Cardiac muscle cell (in vitro differentiated cells and primary cell): ENCODE data around the gene ELAVL2. TPM values are rescaled to one million over a fixed set of nuclear protein-coding genes. Genes with fewer than 3 reads are reported as not detected.

ENCODE experiments used
- DNase-seq, 2 donors: peaks; one replicate each; pipeline versions ENCODE4 v3.0.0 to v3.0.0-alpha.2; 2010 to 2017; ENCODE audit warnings: low read depth in 1 of 2, low spot score in 1 of 2
- H3K27ac ChIP-seq: fragments of 200-600 bp; sonication (generic); 2 replicates; pipeline ENCODE4 v1.5.1; 2016
- H3K27me3 ChIP-seq: fragments of 200-600 bp; sonication (generic); 2 replicates; pipeline ENCODE4 v1.6.0; 2016; ENCODE audit warnings: control low read depth
- H3K36me3 ChIP-seq: fragments of 200-600 bp; sonication (generic); 2 replicates; pipeline ENCODE4 v1.5.1; 2016; ENCODE audit warnings: control low read depth
- H3K4me1 ChIP-seq: fragments of 200-600 bp; sonication (generic); 2 replicates; pipeline ENCODE4 v1.8.1; 2017; ENCODE audit warnings: low read depth, mild to moderate bottlenecking, mixed run types
- H3K4me3 ChIP-seq: fragments of 200-600 bp; sonication (generic); 2 replicates; pipeline ENCODE4 v1.5.1; 2016; ENCODE audit warnings: mild to moderate bottlenecking
- H3K9me3 ChIP-seq: fragments of 200-600 bp; sonication (generic); 2 replicates; pipeline ENCODE4 v1.5.1; 2017; ENCODE audit warnings: low read depth, mild to moderate bottlenecking, control low read depth
- CTCF ChIP-seq: IDR thresholded peaks from 2 replicates; pipeline ENCODE4 v1.5.1; 2012; ENCODE audit warnings: low read depth, mild to moderate bottlenecking, low read length
- polyA plus RNA-seq: library from polyadenylated mRNA; unstranded; fragments of >200 nt; fragmentation: Nextera tagmentation; extraction: Ambion mirVana; gene quantifications from 2 replicates; pipeline ENCODE4 v1.2.1, GENCODE V29; 2016
- total RNA-seq: library from RNA; depleted of rRNA; stranded (reverse); fragments of >200 nt; gene quantifications from 2 replicates; pipeline ENCODE4 v1.2.3, GENCODE V29; 2016

ELAVL2 gene
- total and polyA plus RNA-seq, 2 experiments from 2014 or later: 3.2 to 11.2 TPM

GRCh38 chr9:23830476-23830805 is 4.4 kb upstream of the ELAVL2 start:
- Histone ChIP-seq H3K27ac (no peak overlapping the region), H3K36me3 (no peaks in the 10 kb centered on the region), H3K4me3 (no peak overlapping the region), H3K27me3 (peaks cover 57% of the 10 kb centered on the region), H3K9me3 (no peaks in the 10 kb centered on the region), H3K4me1 (peaks cover 9% of the 10 kb centered on the region)
- TF ChIP-seq CTCF: no peak
- DNase-seq: no peak

- no peaks in the 10 kb centered on the region for H3K9me3 ChIP-seq
- no peak overlapping the region for H3K27ac ChIP-seq
- no peaks in the 10 kb centered on the region for H3K36me3 ChIP-seq
- peaks cover 9% of the 10 kb centered on the region for H3K4me1 ChIP-seq
- H3K4me3 ChIP-seq: peak overlapping the region; percentile 8
- peaks cover 63% of the 10 kb centered on the region for H3K27me3 ChIP-seq
- peak; percentile 16 to 77 for DNase-seq
- no peak for TF ChIP-seq CTCF
Measured at GRCh38 chr9:23829580-23830475, 3.8 kb upstream of the ELAVL2 start.

DNA sequence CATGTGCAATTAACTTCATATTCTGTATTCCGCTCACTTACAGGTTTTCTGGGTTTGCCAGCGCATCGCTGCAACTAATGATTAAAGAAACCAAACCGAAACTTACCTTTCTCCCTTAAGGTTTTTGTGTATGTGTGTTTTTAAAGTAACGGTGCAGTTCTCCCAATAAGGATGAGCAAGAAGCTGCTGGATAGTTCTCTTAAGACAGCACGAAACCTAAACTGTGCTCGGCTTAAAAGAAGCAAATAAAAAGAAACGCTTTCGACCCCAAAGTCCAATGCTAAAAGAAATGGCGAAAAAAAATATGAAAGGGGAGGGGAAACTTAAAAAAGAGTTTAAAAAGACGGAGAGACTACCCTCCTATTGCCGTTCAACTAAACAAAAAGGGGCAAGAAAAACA is 340 bp downstream of the ELAVL2 start:
- Histone ChIP-seq H3K27me3 (peaks cover 71% of the 10 kb centered on the region), H3K4me1 (peaks cover 15% of the 10 kb centered on the region)
- peak in 1 of 2 donors; percentile 5 for DNase-seq

GRCh38 chr9:23824830-23825591 is 1.0 kb downstream of the ELAVL2 start:
- no peak for TF ChIP-seq CTCF
- Histone ChIP-seq H3K4me3 (peak overlapping the region; percentile 51), H3K27me3 (peaks cover 71% of the 10 kb centered on the region), H3K36me3 (no peaks in the 10 kb centered on the region), H3K9me3 (no peaks in the 10 kb centered on the region), H3K4me1 (peaks cover 17% of the 10 kb centered on the region), H3K27ac (no peak overlapping the region)
- DNase-seq: peak in 1 of 2 donors; percentile 81

More for the DNA sequence above, 340 bp downstream of the ELAVL2 start:
- peak overlapping the region; percentile 51 for H3K4me3 ChIP-seq
- no peaks in the 10 kb centered on the region for H3K36me3 ChIP-seq
- TF ChIP-seq CTCF: no peak
- H3K9me3 ChIP-seq: no peaks in the 10 kb centered on the region
- no peak overlapping the region for H3K27ac ChIP-seq

- TF ChIP-seq CTCF: no peak
- Histone ChIP-seq H3K9me3 (no peaks in the 10 kb centered on the region), H3K27ac (no peak overlapping the region), H3K36me3 (no peaks in the 10 kb centered on the region), H3K4me3 (peak overlapping the region; percentile 51), H3K4me1 (peaks cover 24% of the 10 kb centered on the region), H3K27me3 (peaks cover 68% of the 10 kb centered on the region)
- no peak for DNase-seq
Measured at GRCh38 chr9:23823986-23824829, 1.8 kb downstream of the ELAVL2 start.
